SH-SY5Y (cell line): Measurements from ENCODE around the gene FAM20A.

Source experiments
- GATA2 ChIP-seq: IDR thresholded peaks from 2 replicates; pipeline ENCODE4 v1.6.1; 2011; ENCODE audit warnings: mild to moderate bottlenecking, low read depth, low read length
- GATA3 ChIP-seq: IDR thresholded peaks from 2 replicates; pipeline ENCODE4 v1.6.1; 2011; ENCODE audit warnings: low read depth, mild to moderate bottlenecking, low read length, moderate library complexity

DNA sequence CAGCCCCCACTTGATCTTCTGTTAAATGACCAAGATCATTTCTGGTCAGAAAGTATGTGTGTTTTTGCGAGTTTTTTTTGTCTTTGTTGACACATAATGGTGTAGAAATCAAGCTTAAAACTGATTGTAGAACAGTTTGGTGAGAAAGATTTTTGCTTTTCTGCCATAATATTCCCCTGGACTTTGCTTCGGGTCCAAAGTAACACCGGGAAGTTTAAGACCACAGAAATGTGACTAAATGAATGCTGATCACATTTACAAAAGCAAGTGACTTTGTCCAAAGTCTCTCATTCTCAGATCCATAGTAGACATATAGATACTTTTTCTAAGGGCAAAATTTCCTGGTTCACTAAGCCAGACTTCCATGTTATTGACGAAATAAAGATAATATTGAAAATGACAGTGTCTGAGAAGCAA, 2.6 kb downstream of the FAM20A start:
- TF ChIP-seq GATA3 = no peak
- TF ChIP-seq GATA2 = no peak
